HepG2 (cell line): Measurements from ENCODE around the gene C3orf18. TPM values are rescaled to one million over a fixed set of nuclear protein-coding genes. Genes with fewer than 3 reads are reported as not detected.

Experiments
- ATAC-seq: fragments of 200-7000 bp; cut with Tn5 transposase; 3 replicates; pipeline ENCODE4 v1.9.1; 2020; ENCODE audit warnings: mild to moderate bottlenecking, moderate library complexity
- BruUV-seq: library from RNA; stranded (reverse); fragments of 400-500 nt; replicated peaks from 2 replicates; lab custom pipeline; 2021; lab: Mats Ljungman, UMichigan
- CTCF ChIA-PET: fragments of 300-600 bp; formaldehyde crosslinking; extraction: SDS; loops from one replicate; lab custom pipeline; 2021; ENCODE audit warnings: low total read pairs, inconsistent platforms, low intra/inter-chr PET ratio; lab: Yijun Ruan, JAX
- POLR2A ChIA-PET: fragments of 350-600 bp; sonication (Branson Sonifier 250); formaldehyde crosslinking; loops from one replicate; lab custom pipeline; 2020; ENCODE audit warnings: antibody characterized with exemption, inconsistent platforms; lab: Yijun Ruan, JAX
- DNase-seq: peaks from one replicate; pipeline ENCODE4 v3.0.0-alpha.2; 2015; ENCODE audit warnings: low spot score
- FAIRE-seq: peaks from 3 replicates; lab custom pipeline; 2011; peaks lifted over from hg19 to GRCh38; lab: Jason Lieb, UNC
- H2AFZ ChIP-seq: one replicate; pipeline ENCODE4 v1.6.1; 2011; ENCODE audit warnings: low read length, inconsistent platforms
- H3K27ac ChIP-seq: fragments of 300-600 bp; 3 replicates; pipeline ENCODE4 v1.8.0; 2011; ENCODE audit warnings: mixed run types, mild to moderate bottlenecking, mixed read lengths, low read length, inconsistent platforms; ENCODE audit not compliant: insufficient read depth; ENCODE audit errors: extremely low read length
- H3K27me3 ChIP-seq, 2 experiments: fragments of 200-600 bp in 1 of 2; 2 replicates in 1 of 2; 3 replicates in 1 of 2; pipeline versions ENCODE4 v1.6.0 to v1.8.0; 2011; ENCODE audit warnings: low read length in 2 of 2, mild to moderate bottlenecking in 2 of 2, moderate library complexity in 2 of 2, inconsistent platforms in 1 of 2; ENCODE audit not compliant: insufficient read depth in 2 of 2, control insufficient read depth in 1 of 2
- H3K36me3 ChIP-seq, 2 experiments: fragments of 200-600 bp in 1 of 2; replicated peaks in 1 of 2; 2 replicates in 1 of 2; 3 replicates in 1 of 2; pipeline versions ENCODE4 v1.5.1 to v1.8.0; 2011; ENCODE audit warnings: low read length in 2 of 2, inconsistent platforms in 1 of 2; ENCODE audit not compliant: insufficient read depth in 2 of 2, control insufficient read depth in 1 of 2
- H3K4me1 ChIP-seq: 2 replicates; pipeline ENCODE4 v1.5.1; 2012; ENCODE audit warnings: low read length, inconsistent platforms; ENCODE audit not compliant: insufficient read depth
- H3K4me2 ChIP-seq: 2 replicates; pipeline ENCODE4 v1.6.0; 2011; ENCODE audit warnings: low read depth, low read length, inconsistent platforms
- H3K4me3 ChIP-seq, 3 experiments: fragments of 200-600 bp in 1 of 3; sonication (generic), shearing (Covaris generic) in 1 of 3; replicated peaks in 1 of 3; 2 replicates each; pipeline ENCODE4 v1.5.1; 2011 to 2016; ENCODE audit warnings: low read length in 3 of 3, inconsistent platforms in 2 of 3, low read depth in 2 of 3, mild to moderate bottlenecking in 2 of 3, control low read depth in 1 of 3, mixed read lengths in 1 of 3; ENCODE audit not compliant: insufficient read depth in 1 of 3
- H3K79me2 ChIP-seq: one replicate; pipeline ENCODE4 v1.6.1; 2011; ENCODE audit warnings: low read length, inconsistent platforms; ENCODE audit not compliant: insufficient read depth
- H3K9ac ChIP-seq: 2 replicates; pipeline ENCODE4 v1.6.0; 2011; ENCODE audit warnings: mild to moderate bottlenecking, low read depth, low read length, inconsistent platforms; ENCODE audit not compliant: insufficient read depth
- H3K9me3 ChIP-seq: 2 replicates; pipeline ENCODE4 v1.5.1; 2012; ENCODE audit warnings: mild to moderate bottlenecking, low read length
- H4K20me1 ChIP-seq: 2 replicates; pipeline ENCODE4 v1.6.0; 2011; ENCODE audit warnings: inconsistent platforms, mild to moderate bottlenecking, low read length, moderate library complexity; ENCODE audit not compliant: insufficient read depth
- BCL6 ChIP-seq: IDR thresholded peaks from 2 replicates; pipeline ENCODE4 v1.6.1; 2016; ENCODE audit warnings: missing genetic modification reagents, missing compliant biosample characterization
- NFE2L2 ChIP-seq: fragments of 150-350 bp; IDR thresholded peaks from 2 replicates; pipeline ENCODE4 v1.6.1; 2014; ENCODE audit warnings: low read length
- ZBTB3 ChIP-seq: sonication (generic); formaldehyde crosslinking; IDR thresholded peaks from 2 replicates; pipeline ENCODE4 v1.4.0; 2020; ENCODE audit warnings: low read depth, mild to moderate bottlenecking, moderate library complexity, missing genetic modification reagents, borderline replicate concordance
- ZMYM3 ChIP-seq: sonication (generic); formaldehyde crosslinking; IDR thresholded peaks from 2 replicates; pipeline ENCODE4 v1.5.1; 2020; ENCODE audit warnings: mild to moderate bottlenecking, missing genetic modification reagents
- ZNF782 ChIP-seq: sonication (generic); formaldehyde crosslinking; IDR thresholded peaks from 2 replicates; pipeline ENCODE4 v1.4.0; 2020; ENCODE audit warnings: missing genetic modification reagents, mild to moderate bottlenecking, borderline replicate concordance
- WGBS: methylation state at CpG from one replicate; pipeline ENCODE4 v1.1.6; 2017; ENCODE audit warnings: low lambda C conversion rate; 5-methylcytosine and 5-hydroxymethylcytosine counted together
- in situ Hi-C: cut with HindIII; loops from 2 replicates; pipeline ENCODE4 v1.10.0; 2017; ENCODE audit warnings: low pct_unique_long_range_greater_than_20kb; ENCODE audit not compliant: extremely low pct_ligation_motif_present
- intact Hi-C: fragments of 100-400 bp; cut with micrococcal nuclease; formaldehyde crosslinking; loops from one replicate; pipeline ENCODE4 v1.10.0; 2022; ENCODE audit not compliant: unreplicated experiment
- polyA plus RNA-seq, 8 experiments: library from polyadenylated mRNA; depleted of rRNA in 3 of 8; stranded (reverse) in 7 of 8; unstranded in 1 of 8; fragments of >200 nt; fragmentation: Illumina TruSeq in 4 of 8; extraction: Trizol in 4 of 8; gene quantifications; 2 replicates each; pipeline versions ENCODE4 v1.2.1 to v1.2.3, GENCODE V29; 2011 to 2016; ENCODE audit warnings: low read depth in 4 of 8, missing spikeins in 1 of 8, mixed read lengths in 1 of 8; ENCODE audit not compliant: insufficient read depth in 1 of 8
- total RNA-seq, 5 experiments: library from RNA; depleted of rRNA; stranded (reverse); fragments of >200 nt; fragmentation: Illumina TruSeq; extraction: Trizol; gene quantifications; 2 replicates each; pipeline ENCODE4 v1.2.3, GENCODE V29; 2016; ENCODE audit warnings: low read depth in 1 of 5
- TF ChIP-seq, protein P1 (sequence below): sonication (generic); formaldehyde crosslinking; conservative IDR thresholded peaks from 2 replicates; pipeline ENCODE4 v1.4.0; 2020; ENCODE audit warnings: missing genetic modification reagents
- TF ChIP-seq, protein P2 (sequence below): sonication (generic); formaldehyde crosslinking; IDR thresholded peaks from 2 replicates; pipeline ENCODE4 v1.8.0; 2022; ENCODE audit warnings: mild to moderate bottlenecking, missing genetic modification reagents

The C3orf18 gene
- total and polyA plus RNA-seq, 2 of the 13 experiments (the other 11 are each of a cell fraction or from before 2014, with no cell fraction given) = 1.6 to 4.8 TPM

DNA sequence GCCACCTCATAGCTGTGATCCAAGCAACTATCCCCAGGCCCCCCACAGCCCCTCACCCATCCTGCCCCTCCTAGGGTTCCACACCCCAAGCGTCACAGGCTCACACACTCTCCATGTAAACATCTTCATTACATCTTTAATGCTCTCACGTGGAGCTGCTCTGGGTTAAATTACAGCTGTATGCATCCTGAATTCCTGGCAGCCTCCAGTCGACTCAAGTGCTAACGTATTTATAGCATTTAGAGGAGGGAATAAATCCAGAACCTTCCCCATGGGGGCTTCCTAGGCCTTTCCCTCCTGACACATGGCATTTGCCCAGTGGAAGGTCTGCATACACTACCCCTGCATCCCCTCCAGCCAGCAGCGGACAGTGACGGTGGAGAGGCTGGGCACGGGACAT lies 9.6 kb downstream of the C3orf18 start:
- Histone ChIP-seq H3K4me3 (no peak overlapping the region), H3K27me3 (peaks cover 1 to 39% of the 10 kb centered on the region in 2 experiments; a peak in 4 of 5 replicates), H2AFZ (no peak overlapping the region), H3K9me3 (no peaks in the 10 kb centered on the region), H3K4me2 (no peak overlapping the region), H3K36me3 (no peaks in the 10 kb centered on the region), H3K79me2 (no peaks in the 10 kb centered on the region), H3K4me1 (peaks cover 16% of the 10 kb centered on the region), H3K9ac (no peak overlapping the region), H4K20me1 (no peaks in the 10 kb centered on the region), H3K27ac (no peak overlapping the region)
- in situ Hi-C loops = no loop called here
- ChIA-PET POLR2A (interaction anchor here (1.0 to 1.2 kb wide), 2 partner anchors 11 to 207 kb away, joined by 3 to 5 read pairs; partner anchors contain the start of genes CYB561D2, HEMK1 and NPRL2), CTCF (no interaction called here)
- FAIRE-seq (no peak), ATAC-seq (no peak), DNase-seq (no peak)
- no TSS peak for BruUV-seq
- 18% methylated on average over 5 of the region's 7 CpGs for WGBS
- TF ChIP-seq, protein P1, sequence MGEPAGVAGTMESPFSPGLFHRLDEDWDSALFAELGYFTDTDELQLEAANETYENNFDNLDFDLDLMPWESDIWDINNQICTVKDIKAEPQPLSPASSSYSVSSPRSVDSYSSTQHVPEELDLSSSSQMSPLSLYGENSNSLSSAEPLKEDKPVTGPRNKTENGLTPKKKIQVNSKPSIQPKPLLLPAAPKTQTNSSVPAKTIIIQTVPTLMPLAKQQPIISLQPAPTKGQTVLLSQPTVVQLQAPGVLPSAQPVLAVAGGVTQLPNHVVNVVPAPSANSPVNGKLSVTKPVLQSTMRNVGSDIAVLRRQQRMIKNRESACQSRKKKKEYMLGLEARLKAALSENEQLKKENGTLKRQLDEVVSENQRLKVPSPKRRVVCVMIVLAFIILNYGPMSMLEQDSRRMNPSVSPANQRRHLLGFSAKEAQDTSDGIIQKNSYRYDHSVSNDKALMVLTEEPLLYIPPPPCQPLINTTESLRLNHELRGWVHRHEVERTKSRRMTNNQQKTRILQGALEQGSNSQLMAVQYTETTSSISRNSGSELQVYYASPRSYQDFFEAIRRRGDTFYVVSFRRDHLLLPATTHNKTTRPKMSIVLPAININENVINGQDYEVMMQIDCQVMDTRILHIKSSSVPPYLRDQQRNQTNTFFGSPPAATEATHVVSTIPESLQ (CRISPR knock-in tag) = no peak
- TF ChIP-seq ZBTB3 (CRISPR knock-in tag) = no peak
- no peak for TF ChIP-seq ZNF782 (CRISPR knock-in tag)
- TF ChIP-seq NFE2L2 = no peak
- no peak for TF ChIP-seq ZMYM3
- TF ChIP-seq BCL6 (CRISPR knock-in tag) = no peak
- TF ChIP-seq, protein P2, sequence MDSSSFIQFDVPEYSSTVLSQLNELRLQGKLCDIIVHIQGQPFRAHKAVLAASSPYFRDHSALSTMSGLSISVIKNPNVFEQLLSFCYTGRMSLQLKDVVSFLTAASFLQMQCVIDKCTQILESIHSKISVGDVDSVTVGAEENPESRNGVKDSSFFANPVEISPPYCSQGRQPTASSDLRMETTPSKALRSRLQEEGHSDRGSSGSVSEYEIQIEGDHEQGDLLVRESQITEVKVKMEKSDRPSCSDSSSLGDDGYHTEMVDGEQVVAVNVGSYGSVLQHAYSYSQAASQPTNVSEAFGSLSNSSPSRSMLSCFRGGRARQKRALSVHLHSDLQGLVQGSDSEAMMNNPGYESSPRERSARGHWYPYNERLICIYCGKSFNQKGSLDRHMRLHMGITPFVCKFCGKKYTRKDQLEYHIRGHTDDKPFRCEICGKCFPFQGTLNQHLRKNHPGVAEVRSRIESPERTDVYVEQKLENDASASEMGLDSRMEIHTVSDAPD = no peak
- intact Hi-C loops = no loop called here
